ENCODE measurements around the gene CIDEC.
"Not testable (repeated sequence)": the region's sequence is repeated elsewhere in the genome, so short reads cannot be mapped to it uniquely, and the experiment has no call there.

Gene CIDEC

GRCh38 chr3:9900965-9901415 lies 20.9 kb upstream of the CIDEC start:
- not testable (repeated sequence) for H3K9me3 ChIP-seq (replicated peaks in 1 of 2; ENCODE audit: control insufficient read depth in 2 of 2, insufficient read depth in 1 of 2, low read depth in 1 of 2, low read length in 2 of 2); H3K36me3 ChIP-seq (replicated peaks in 1 of 2; ENCODE audit: control insufficient read depth in 2 of 2, insufficient read depth in 2 of 2, low read length in 2 of 2); H2AK5ac ChIP-seq (ENCODE audit: low read depth, low read length); H3K27ac ChIP-seq (replicated peaks; ENCODE audit: low read length); H3K79me1 ChIP-seq (ENCODE audit: low read depth, low read length); H2BK12ac ChIP-seq (ENCODE audit: low read length); H3K4me1 ChIP-seq (ENCODE audit: control insufficient read depth in 2 of 2, insufficient read depth in 1 of 2, low read depth in 1 of 2, low read length in 2 of 2); H3K9ac ChIP-seq (ENCODE audit: low read depth, low read length, poor library complexity); H2AFZ ChIP-seq (ENCODE audit: low read length); H4K91ac ChIP-seq (ENCODE audit: low read depth, low read length, poor library complexity); H3K4ac ChIP-seq (ENCODE audit: low read length); H2BK15ac ChIP-seq (ENCODE audit: low read length); H2BK5ac ChIP-seq (ENCODE audit: low read length); DNase-seq (ENCODE audit: low spot score); H2BK120ac ChIP-seq (ENCODE audit: low read depth, low read length); H3K27me3 ChIP-seq (ENCODE audit: control insufficient read depth in 3 of 3, insufficient read depth in 3 of 3, low read depth in 1 of 3, low read length in 3 of 3); H4K8ac ChIP-seq (ENCODE audit: low read depth, low read length); H3K4me2 ChIP-seq (ENCODE audit: insufficient read depth, low read length, poor library complexity, severe bottlenecking); H3K4me3 ChIP-seq (ENCODE audit: low read length in 2 of 2); H3K14ac ChIP-seq (ENCODE audit: low read length); H3K18ac ChIP-seq (ENCODE audit: low read length); H3K23ac ChIP-seq (ENCODE audit: low read depth, low read length, poor library complexity)
- no CpG with 5 or more reads among the region's 6 CpGs for WGBS, 2 donors (ENCODE audit: extremely low coverage in 2 of 2, insufficient read length in 2 of 2, insufficient replicate concordance in 1 of 2)

- Histone ChIP-seq H3K9ac (ENCODE audit: low read depth, low read length, poor library complexity) (no peak overlapping the region), H3K23ac (ENCODE audit: low read depth, low read length, poor library complexity) (no peak overlapping the region), H4K8ac (ENCODE audit: low read depth, low read length) (no peak overlapping the region), H2BK15ac (ENCODE audit: low read length) (no peak overlapping the region), H3K9me3 (replicated peaks in 1 of 2; ENCODE audit: control insufficient read depth in 2 of 2, insufficient read depth in 1 of 2, low read depth in 1 of 2, low read length in 2 of 2) (no peaks in the 10 kb centered on the region), H3K36me3 (replicated peaks in 1 of 2; ENCODE audit: control insufficient read depth in 2 of 2, insufficient read depth in 2 of 2, low read length in 2 of 2) (peaks cover 0 to 12% of the 10 kb centered on the region in 2 donors), H2AK5ac (ENCODE audit: low read depth, low read length) (no peak overlapping the region), H3K27ac (replicated peaks; ENCODE audit: low read length) (no peak overlapping the region), H4K91ac (ENCODE audit: low read depth, low read length, poor library complexity) (no peak overlapping the region), H3K4ac (ENCODE audit: low read length) (no peak overlapping the region), H3K18ac (ENCODE audit: low read length) (no peak overlapping the region), H3K4me1 (ENCODE audit: control insufficient read depth in 2 of 2, insufficient read depth in 1 of 2, low read depth in 1 of 2, low read length in 2 of 2) (peaks cover 3 to 4% of the 10 kb centered on the region in 2 donors), H3K27me3 (ENCODE audit: control insufficient read depth in 3 of 3, insufficient read depth in 3 of 3, low read depth in 1 of 3, low read length in 3 of 3) (no peaks in the 10 kb centered on the region), H3K14ac (ENCODE audit: low read length) (no peak overlapping the region), H2BK120ac (ENCODE audit: low read depth, low read length) (no peak overlapping the region), H3K79me1 (ENCODE audit: low read depth, low read length) (no peaks in the 10 kb centered on the region), H3K4me2 (ENCODE audit: insufficient read depth, low read length, poor library complexity, severe bottlenecking) (no peak overlapping the region), H3K4me3 (ENCODE audit: low read length in 2 of 2) (no peak overlapping the region), H2BK5ac (ENCODE audit: low read length) (no peak overlapping the region), H2AFZ (ENCODE audit: low read length) (no peak overlapping the region), H2BK12ac (ENCODE audit: low read length) (no peak overlapping the region)
- no CpG with 5 or more reads among the region's 3 CpGs for WGBS, 2 donors (ENCODE audit: extremely low coverage in 2 of 2, insufficient read length in 2 of 2, insufficient replicate concordance in 1 of 2)
- DNase-seq (ENCODE audit: low spot score), result no peak
Observed at GRCh38 chr3:9899289-9899791, 19.3 kb upstream of the CIDEC start.

GRCh38 chr3:9898467-9899241 lies 18.6 kb upstream of the CIDEC start:
- H2BK15ac ChIP-seq (ENCODE audit: low read length), result no peak overlapping the region
- H3K79me1 ChIP-seq (ENCODE audit: low read depth, low read length), result no peaks in the 10 kb centered on the region
- no peak overlapping the region for H2BK12ac ChIP-seq (ENCODE audit: low read length)
- H3K23ac ChIP-seq (ENCODE audit: low read depth, low read length, poor library complexity), result no peak overlapping the region
- H3K4me1 ChIP-seq (ENCODE audit: control insufficient read depth in 2 of 2, insufficient read depth in 1 of 2, low read depth in 1 of 2, low read length in 2 of 2), result peaks cover 3 to 4% of the 10 kb centered on the region in 2 donors
- no peaks in the 10 kb centered on the region for H3K27me3 ChIP-seq (ENCODE audit: control insufficient read depth in 3 of 3, insufficient read depth in 3 of 3, low read depth in 1 of 3, low read length in 3 of 3)
- no peak overlapping the region for H3K4me2 ChIP-seq (ENCODE audit: insufficient read depth, low read length, poor library complexity, severe bottlenecking)
- no peaks in the 10 kb centered on the region for H3K9me3 ChIP-seq (replicated peaks in 1 of 2; ENCODE audit: control insufficient read depth in 2 of 2, insufficient read depth in 1 of 2, low read depth in 1 of 2, low read length in 2 of 2)
- H3K9ac ChIP-seq (ENCODE audit: low read depth, low read length, poor library complexity), result no peak overlapping the region
- H3K36me3 ChIP-seq (replicated peaks in 1 of 2; ENCODE audit: control insufficient read depth in 2 of 2, insufficient read depth in 2 of 2, low read length in 2 of 2), result peaks cover 2 to 18% of the 10 kb centered on the region in 2 donors
- H4K8ac ChIP-seq (ENCODE audit: low read depth, low read length), result no peak overlapping the region
- WGBS, 2 donors (ENCODE audit: extremely low coverage in 2 of 2, insufficient read length in 2 of 2, insufficient replicate concordance in 1 of 2), result no CpG with 5 or more reads among the region's 8 CpGs
- H2BK5ac ChIP-seq (ENCODE audit: low read length), result no peak overlapping the region
- H3K4ac ChIP-seq (ENCODE audit: low read length), result no peak overlapping the region
- H2BK120ac ChIP-seq (ENCODE audit: low read depth, low read length), result no peak overlapping the region
- no peak overlapping the region for H3K4me3 ChIP-seq (ENCODE audit: low read length in 2 of 2)
- no peak overlapping the region for H3K18ac ChIP-seq (ENCODE audit: low read length)
- no peak overlapping the region for H2AFZ ChIP-seq (ENCODE audit: low read length)
- no peak overlapping the region for H2AK5ac ChIP-seq (ENCODE audit: low read depth, low read length)
- H3K27ac ChIP-seq (replicated peaks; ENCODE audit: low read length), result no peak overlapping the region
- H4K91ac ChIP-seq (ENCODE audit: low read depth, low read length, poor library complexity), result no peak overlapping the region
- DNase-seq (ENCODE audit: low spot score), result no peak
- H3K14ac ChIP-seq (ENCODE audit: low read length), result no peak overlapping the region

DNA sequence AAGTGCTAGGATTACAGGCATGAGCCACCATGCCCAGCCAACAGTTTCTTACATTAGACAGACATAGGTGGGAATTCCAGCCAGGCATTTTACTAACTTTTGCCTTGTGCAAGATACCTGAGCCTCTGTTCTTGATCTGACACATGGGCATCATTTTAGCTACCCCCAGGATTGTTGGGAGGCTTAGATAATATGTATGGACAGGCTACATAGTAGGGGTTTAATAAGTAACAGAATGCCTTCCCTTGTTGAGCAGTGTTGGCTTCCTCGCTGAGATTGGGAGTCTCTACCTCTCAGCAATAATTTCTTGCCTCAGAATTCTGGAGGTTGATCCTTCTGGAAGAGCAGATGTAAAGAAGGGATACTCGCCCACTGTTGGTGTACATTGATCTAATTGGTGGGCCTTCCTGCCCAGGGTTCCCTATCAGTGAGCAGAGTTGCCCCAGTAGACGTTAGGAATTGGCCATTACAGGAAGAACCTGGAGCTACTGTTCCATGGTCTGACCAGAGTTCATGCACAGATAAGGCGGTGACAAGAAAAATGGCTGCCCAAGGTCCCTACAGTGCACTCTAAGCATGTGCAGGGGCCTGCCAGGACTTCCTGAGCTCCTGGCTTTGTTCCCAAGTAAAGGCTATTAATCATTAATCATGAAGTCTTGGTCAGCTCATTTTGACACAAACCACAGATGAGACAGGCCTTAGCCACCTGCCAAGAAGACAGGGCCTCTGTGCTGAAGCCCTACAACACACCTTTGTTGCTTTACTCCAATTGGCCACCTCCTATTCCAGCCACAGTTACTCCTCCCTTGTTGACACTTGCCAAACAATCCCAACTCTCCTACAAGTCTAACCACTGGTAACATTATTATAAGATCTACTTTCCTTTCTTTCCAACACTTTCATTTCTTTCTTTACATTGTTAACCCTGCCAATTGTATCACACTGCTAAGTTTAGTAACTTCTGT lies 17.6 kb upstream of the CIDEC start:
- Histone ChIP-seq H3K9ac (ENCODE audit: low read depth, low read length, poor library complexity) (no peak overlapping the region), H4K8ac (ENCODE audit: low read depth, low read length) (no peak overlapping the region), H3K4me1 (ENCODE audit: control insufficient read depth in 2 of 2, insufficient read depth in 1 of 2, low read depth in 1 of 2, low read length in 2 of 2) (peaks cover 0 to 3% of the 10 kb centered on the region in 2 donors), H4K91ac (ENCODE audit: low read depth, low read length, poor library complexity) (no peak overlapping the region), H3K14ac (ENCODE audit: low read length) (no peak overlapping the region), H2AK5ac (ENCODE audit: low read depth, low read length) (no peak overlapping the region), H2AFZ (ENCODE audit: low read length) (no peak overlapping the region), H3K9me3 (replicated peaks in 1 of 2; ENCODE audit: control insufficient read depth in 2 of 2, insufficient read depth in 1 of 2, low read depth in 1 of 2, low read length in 2 of 2) (no peaks in the 10 kb centered on the region), H3K18ac (ENCODE audit: low read length) (no peak overlapping the region), H3K27me3 (ENCODE audit: control insufficient read depth in 3 of 3, insufficient read depth in 3 of 3, low read depth in 1 of 3, low read length in 3 of 3) (no peaks in the 10 kb centered on the region), H3K36me3 (replicated peaks in 1 of 2; ENCODE audit: control insufficient read depth in 2 of 2, insufficient read depth in 2 of 2, low read length in 2 of 2) (peaks cover 11 to 28% of the 10 kb centered on the region in 2 donors), H3K27ac (replicated peaks; ENCODE audit: low read length) (no peak overlapping the region), H3K4ac (ENCODE audit: low read length) (no peak overlapping the region), H2BK15ac (ENCODE audit: low read length) (no peak overlapping the region), H3K4me2 (ENCODE audit: insufficient read depth, low read length, poor library complexity, severe bottlenecking) (no peak overlapping the region), H2BK5ac (ENCODE audit: low read length) (no peak overlapping the region), H2BK120ac (ENCODE audit: low read depth, low read length) (no peak overlapping the region), H2BK12ac (ENCODE audit: low read length) (no peak overlapping the region), H3K4me3 (ENCODE audit: low read length in 2 of 2) (no peak overlapping the region), H3K23ac (ENCODE audit: low read depth, low read length, poor library complexity) (no peak overlapping the region), H3K79me1 (ENCODE audit: low read depth, low read length) (no peaks in the 10 kb centered on the region)
- no peak for DNase-seq (ENCODE audit: low spot score)
- no CpG with 5 or more reads among the region's 4 CpGs for WGBS, 2 donors (ENCODE audit: extremely low coverage in 2 of 2, insufficient read length in 2 of 2, insufficient replicate concordance in 1 of 2)

Data from neuronal stem cell (in vitro differentiated cells).